Measurements from ENCODE around the gene INSC. TPM values are rescaled to one million over a fixed set of nuclear protein-coding genes. Genes with fewer than 3 reads are reported as not detected.

The INSC gene
- total RNA-seq, 2 donors from 2014 or later = 1.0 TPM; not detected in 1

GRCh38 chr11:15106201-15106965 is 8.3 kb upstream of the INSC start:
- DNase-seq (ENCODE audit: low spot score) = no peak
- Histone ChIP-seq H3K27ac (no peak overlapping the region), H3K4me3 (no peak overlapping the region), H3K4me1 (no peaks in the 10 kb centered on the region), H3K36me3 (no peaks in the 10 kb centered on the region), H3K27me3 (no peaks in the 10 kb centered on the region), H3K9me3 (peaks cover 0 to 14% of the 10 kb centered on the region in 2 donors)
- no peak for TF ChIP-seq CTCF (IDR thresholded peaks at IDR 0.05)

- no peak for TF ChIP-seq CTCF (IDR thresholded peaks at IDR 0.05)
- no peaks in the 10 kb centered on the region for H3K4me1 ChIP-seq
- H3K4me3 ChIP-seq = no peak overlapping the region
- no peak for DNase-seq (ENCODE audit: low spot score)
- H3K36me3 ChIP-seq = no peaks in the 10 kb centered on the region
- H3K27me3 ChIP-seq = no peaks in the 10 kb centered on the region
- peaks cover 0 to 10% of the 10 kb centered on the region in 2 donors for H3K9me3 ChIP-seq
- H3K27ac ChIP-seq = no peak overlapping the region
Measured at GRCh38 chr11:15107730-15108515, 6.8 kb upstream of the INSC start.

- no peaks in the 10 kb centered on the region for H3K36me3 ChIP-seq
- H3K4me1 ChIP-seq = no peaks in the 10 kb centered on the region
- DNase-seq (ENCODE audit: low spot score) = no peak
- peaks cover 0 to 9% of the 10 kb centered on the region in 2 donors for H3K9me3 ChIP-seq
- no peak overlapping the region for H3K4me3 ChIP-seq
- TF ChIP-seq CTCF (IDR thresholded peaks at IDR 0.05) = no peak
- H3K27ac ChIP-seq = no peak overlapping the region
- H3K27me3 ChIP-seq = no peaks in the 10 kb centered on the region
Measured at GRCh38 chr11:15108592-15109130, 6.1 kb upstream of the INSC start.

GRCh38 chr11:15109602-15110001 is 5.1 kb upstream of the INSC start:
- no peak for TF ChIP-seq CTCF (IDR thresholded peaks at IDR 0.05)
- Histone ChIP-seq H3K27me3 (no peaks in the 10 kb centered on the region), H3K4me3 (no peak overlapping the region), H3K4me1 (no peaks in the 10 kb centered on the region), H3K9me3 (no peaks in the 10 kb centered on the region), H3K36me3 (no peaks in the 10 kb centered on the region), H3K27ac (no peak overlapping the region)
- no peak for DNase-seq (ENCODE audit: low spot score)

GRCh38 chr11:15111215-15111614 is 3.5 kb upstream of the INSC start:
- no peak for DNase-seq (ENCODE audit: low spot score)
- Histone ChIP-seq H3K4me1 (peaks cover 0 to 5% of the 10 kb centered on the region in 2 donors), H3K27ac (no peak overlapping the region), H3K36me3 (no peaks in the 10 kb centered on the region), H3K27me3 (no peaks in the 10 kb centered on the region), H3K4me3 (no peak overlapping the region), H3K9me3 (no peaks in the 10 kb centered on the region)
- TF ChIP-seq CTCF (IDR thresholded peaks at IDR 0.05) = no peak

Measured in right atrium auricular region (tissue), 2 donors.